Thyroid gland (tissue), 4 donors: ENCODE data around the gene APAF1. TPM values are rescaled to one million over a fixed set of nuclear protein-coding genes. Genes with fewer than 3 reads are reported as not detected.

Experiments
- DNase-seq, 2 donors: peaks; one replicate each; pipeline ENCODE4 v3.0.0-alpha.2; 2019
- H3K27ac ChIP-seq, 3 donors: fragments of 200-600 bp; sonication (generic); 1 replicate in 2 of 3; 2 replicates in 1 of 3; pipeline ENCODE4 v1.5.1; 2016 to 2019; ENCODE audit warnings: mild to moderate bottlenecking in 1 of 3, moderate library complexity in 1 of 3
- H3K27me3 ChIP-seq: fragments of 200-600 bp; sonication (generic); one replicate; pipeline ENCODE4 v1.5.1; 2019
- H3K36me3 ChIP-seq, 2 donors: fragments of 200-600 bp; sonication (generic); one replicate each; pipeline ENCODE4 v1.5.1; 2016 to 2019
- H3K4me1 ChIP-seq, 2 donors: fragments of 200-600 bp; sonication (generic); one replicate each; pipeline ENCODE4 v1.5.1; 2017 to 2019
- H3K4me3 ChIP-seq, 3 donors: fragments of 200-600 bp; sonication (generic); replicated peaks in 1 of 3; 1 replicate in 2 of 3; 2 replicates in 1 of 3; pipeline ENCODE4 v1.5.1; 2016; ENCODE audit warnings: mild to moderate bottlenecking in 1 of 3
- H3K9me3 ChIP-seq: fragments of 200-600 bp; sonication (generic); one replicate; pipeline ENCODE4 v1.5.1; 2017
- CTCF ChIP-seq, 6 experiments: fragments of 200-600 bp in 3 of 6; fragments of 450-650 bp in 3 of 6; sonication (generic) in 3 of 6; IDR thresholded peaks; one replicate each; pipeline ENCODE4 v1.5.1; 2016 to 2019; ENCODE audit warnings: antibody characterized with exemption in 6 of 6, mild to moderate bottlenecking in 2 of 6, inconsistent platforms in 1 of 6, moderate library complexity in 1 of 6
- POLR2A ChIP-seq, 2 donors: fragments of 450-650 bp; IDR thresholded peaks; one replicate each; pipeline ENCODE4 v1.6.1; 2017; ENCODE audit warnings: antibody characterized with exemption in 2 of 2, mild to moderate bottlenecking in 2 of 2, moderate library complexity in 1 of 2
- WGBS, 2 donors: methylation state at CpG; one replicate each; pipeline ENCODE4 v1.1.5; 2017; 5-methylcytosine and 5-hydroxymethylcytosine counted together
- intact Hi-C: fragments of 100-400 bp; cut with DNase I; formaldehyde crosslinking; loops from one replicate; pipeline ENCODE4 v1.15.1; 2023
- total RNA-seq, 4 donors: library from RNA; depleted of rRNA; stranded (reverse); fragments of >200 nt; gene quantifications; one replicate each; pipeline ENCODE4 v1.2.3, GENCODE V29; 2016

APAF1 gene
- total RNA-seq, 4 donors from 2014 or later: 11.7 to 17.2 (median 14.2) TPM

- H3K4me1 ChIP-seq: peaks cover 6 to 8% of the 10 kb centered on the region in 2 donors
- H3K4me3 ChIP-seq: no peak overlapping the region
- intact Hi-C loops: loop anchor here (5.0 kb wide), 1 partner anchor 84 kb away; no protein-coding TSS in a partner anchor
- no peaks in the 10 kb centered on the region for H3K27me3 ChIP-seq
- H3K27ac ChIP-seq: no peak overlapping the region
- no peaks in the 10 kb centered on the region for H3K36me3 ChIP-seq
- no peak for TF ChIP-seq POLR2A (IDR thresholded peaks at IDR 0.05)
- no peak for TF ChIP-seq CTCF (IDR thresholded peaks at IDR 0.05)
- DNase-seq: no peak
- no peaks in the 10 kb centered on the region for H3K9me3 ChIP-seq
These were observed 6.2 kb downstream of the APAF1 start for GRCh38 chr12:98651328-98651727.

GRCh38 chr12:98653866-98654493 is 8.9 kb downstream of the APAF1 start:
- Histone ChIP-seq H3K27ac (no peak overlapping the region), H3K4me1 (no peaks in the 10 kb centered on the region), H3K4me3 (no peak overlapping the region), H3K36me3 (peaks cover 0 to 3% of the 10 kb centered on the region in 2 donors), H3K27me3 (no peaks in the 10 kb centered on the region), H3K9me3 (no peaks in the 10 kb centered on the region)
- 94 to 100% methylated on average over 1 of the region's 1 CpG for WGBS, 2 donors
- no peak for DNase-seq
- TF ChIP-seq CTCF (IDR thresholded peaks at IDR 0.05) (peak in 5 of 6 experiments; percentile 34 to 78 (median 59)), POLR2A (IDR thresholded peaks at IDR 0.05) (no peak)
- intact Hi-C loops: loop anchor here (5.0 kb wide), 1 partner anchor 87 kb away; no protein-coding TSS in a partner anchor

GRCh38 chr12:98656289-98657101 is 11.4 kb downstream of the APAF1 start:
- Histone ChIP-seq H3K27me3 (no peaks in the 10 kb centered on the region), H3K27ac (no peak overlapping the region), H3K4me3 (no peak overlapping the region), H3K4me1 (no peaks in the 10 kb centered on the region), H3K9me3 (no peaks in the 10 kb centered on the region), H3K36me3 (peaks cover 0 to 3% of the 10 kb centered on the region in 2 donors)
- intact Hi-C loops: no loop called here
- DNase-seq: no peak
- TF ChIP-seq POLR2A (IDR thresholded peaks at IDR 0.05) (no peak), CTCF (IDR thresholded peaks at IDR 0.05) (no peak)
- WGBS, 2 donors: 89 to 90% methylated on average over 6 of the region's 6 CpGs

- H3K36me3 ChIP-seq: peaks cover 0 to 3% of the 10 kb centered on the region in 2 donors
- intact Hi-C loops: no loop called here
- H3K9me3 ChIP-seq: no peaks in the 10 kb centered on the region
- no peaks in the 10 kb centered on the region for H3K4me1 ChIP-seq
- H3K4me3 ChIP-seq: no peak overlapping the region
- DNase-seq: peak in 1 of 2 donors; percentile 26
- no peak overlapping the region for H3K27ac ChIP-seq
- TF ChIP-seq POLR2A (IDR thresholded peaks at IDR 0.05) (no peak), CTCF (IDR thresholded peaks at IDR 0.05) (no peak)
- no peaks in the 10 kb centered on the region for H3K27me3 ChIP-seq
These were observed 15.4 kb downstream of the APAF1 start for GRCh38 chr12:98660521-98660920.

- 96 to 97% methylated on average over 3 of the region's 3 CpGs for WGBS, 2 donors
- Histone ChIP-seq H3K4me1 (no peaks in the 10 kb centered on the region), H3K9me3 (no peaks in the 10 kb centered on the region), H3K27me3 (no peaks in the 10 kb centered on the region), H3K27ac (no peak overlapping the region), H3K4me3 (no peak overlapping the region), H3K36me3 (peaks cover 0 to 13% of the 10 kb centered on the region in 2 donors)
- TF ChIP-seq POLR2A (IDR thresholded peaks at IDR 0.05): no peak
- TF ChIP-seq CTCF (IDR thresholded peaks at IDR 0.05): no peak
- intact Hi-C loops: no loop called here
- no peak for DNase-seq
These were observed 24.7 kb downstream of the APAF1 start for GRCh38 chr12:98669751-98670150.
